AG09319 (cell line): Measurements from ENCODE around the gene DEAF1.
"Not testable (repeated sequence)": the region's sequence is repeated elsewhere in the genome, so short reads cannot be mapped to it uniquely, and the experiment has no call there.

Source experiments
- DNase-seq: peaks from one replicate; pipeline ENCODE4 v3.0.0-alpha.2; 2010; ENCODE audit warnings: low read depth; ENCODE audit errors: extremely low read depth
- TF ChIP-seq, protein P1 (sequence below): IDR thresholded peaks from 2 replicates; pipeline ENCODE4 v1.5.1; 2011; ENCODE audit warnings: low read depth, mild to moderate bottlenecking, inconsistent platforms, low read length, moderate library complexity

The DEAF1 gene

DNA sequence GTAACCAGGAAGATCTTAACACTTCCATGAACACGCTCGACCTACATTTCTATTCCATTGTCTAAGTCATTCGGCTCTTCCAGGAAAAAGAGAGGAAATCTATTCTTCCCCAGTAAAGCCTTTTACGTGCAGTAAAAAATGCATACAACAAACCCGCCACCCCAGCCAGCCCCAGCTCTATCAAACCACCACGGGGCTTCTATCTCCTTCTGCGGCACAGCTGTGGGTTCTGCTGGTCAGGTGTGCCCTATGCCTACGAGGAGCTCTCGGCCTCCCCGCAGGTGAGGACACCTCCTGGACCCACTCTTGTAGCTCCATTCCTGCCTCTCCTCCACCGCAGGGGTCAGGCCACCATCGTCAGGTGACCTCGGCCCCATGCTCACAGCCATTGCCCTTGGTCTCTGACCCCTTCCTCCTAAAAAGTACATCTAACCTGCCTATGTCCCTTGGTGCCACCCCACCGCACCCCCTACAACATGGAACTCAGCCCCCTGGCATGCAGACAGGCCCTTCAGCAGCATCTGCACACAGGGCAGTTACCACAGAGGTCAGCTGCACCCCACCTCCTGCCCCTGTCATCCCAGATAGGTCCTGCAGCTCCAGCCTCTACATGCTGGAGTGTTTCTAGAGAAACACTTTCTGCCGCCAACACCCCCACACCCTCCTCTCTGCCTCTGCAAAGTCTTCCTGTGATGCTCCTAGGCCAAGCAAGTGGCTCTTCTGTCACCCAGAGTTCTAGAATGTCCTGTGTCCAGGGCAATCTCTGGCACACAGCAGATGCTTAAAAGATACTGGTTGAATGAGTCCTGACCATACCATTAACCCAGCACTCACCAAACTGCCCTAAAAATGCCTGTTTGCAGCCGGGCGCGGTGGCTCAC, 3.1 kb downstream of the DEAF1 start:
- TF ChIP-seq, protein P1, sequence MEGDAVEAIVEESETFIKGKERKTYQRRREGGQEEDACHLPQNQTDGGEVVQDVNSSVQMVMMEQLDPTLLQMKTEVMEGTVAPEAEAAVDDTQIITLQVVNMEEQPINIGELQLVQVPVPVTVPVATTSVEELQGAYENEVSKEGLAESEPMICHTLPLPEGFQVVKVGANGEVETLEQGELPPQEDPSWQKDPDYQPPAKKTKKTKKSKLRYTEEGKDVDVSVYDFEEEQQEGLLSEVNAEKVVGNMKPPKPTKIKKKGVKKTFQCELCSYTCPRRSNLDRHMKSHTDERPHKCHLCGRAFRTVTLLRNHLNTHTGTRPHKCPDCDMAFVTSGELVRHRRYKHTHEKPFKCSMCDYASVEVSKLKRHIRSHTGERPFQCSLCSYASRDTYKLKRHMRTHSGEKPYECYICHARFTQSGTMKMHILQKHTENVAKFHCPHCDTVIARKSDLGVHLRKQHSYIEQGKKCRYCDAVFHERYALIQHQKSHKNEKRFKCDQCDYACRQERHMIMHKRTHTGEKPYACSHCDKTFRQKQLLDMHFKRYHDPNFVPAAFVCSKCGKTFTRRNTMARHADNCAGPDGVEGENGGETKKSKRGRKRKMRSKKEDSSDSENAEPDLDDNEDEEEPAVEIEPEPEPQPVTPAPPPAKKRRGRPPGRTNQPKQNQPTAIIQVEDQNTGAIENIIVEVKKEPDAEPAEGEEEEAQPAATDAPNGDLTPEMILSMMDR: no peak
- DNase-seq: no peak

DNA sequence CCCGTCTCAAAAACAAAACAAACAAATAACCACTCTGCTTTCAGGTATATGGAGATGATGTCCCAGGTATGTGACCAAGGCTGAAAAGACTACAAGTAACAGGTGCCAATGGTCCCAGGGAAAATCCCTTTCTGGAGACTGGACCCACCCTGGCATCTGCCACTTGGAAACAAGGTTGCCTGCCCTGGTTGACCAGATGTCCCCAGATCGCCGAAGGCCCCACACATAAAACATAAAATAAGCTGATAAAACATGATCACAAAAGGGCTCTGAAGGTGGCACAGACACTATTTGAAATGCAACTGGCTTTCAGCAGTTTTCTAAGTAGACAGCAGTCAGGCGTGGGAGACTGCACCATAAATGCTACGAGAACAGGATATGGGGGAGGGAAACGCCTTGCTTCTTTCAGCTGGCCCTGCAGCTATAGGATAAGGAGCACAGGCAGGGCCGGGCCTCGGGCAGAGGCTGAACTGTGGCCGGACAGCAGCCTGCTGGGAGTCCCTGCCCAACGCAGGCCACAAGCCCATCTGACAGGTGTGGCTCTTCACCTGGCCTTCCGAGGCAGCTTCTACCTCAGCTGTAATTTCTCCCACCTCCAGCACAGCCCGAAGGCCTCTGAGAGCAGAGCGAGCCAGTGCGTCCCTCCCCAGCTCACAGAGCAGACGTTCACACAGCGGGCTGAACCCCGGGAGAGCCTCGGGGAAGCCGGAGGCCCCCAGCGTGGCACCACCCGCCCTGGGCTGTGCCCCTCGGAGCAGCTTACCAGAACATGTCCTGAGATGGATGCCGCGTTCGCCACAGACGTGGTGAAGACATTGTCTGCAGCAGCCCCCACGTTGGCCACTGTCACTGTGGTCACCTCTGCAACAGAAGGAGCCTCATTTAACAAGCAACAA, 4.0 kb downstream of the DEAF1 start:
- TF ChIP-seq, protein P1: no peak
- no peak for DNase-seq

DNA sequence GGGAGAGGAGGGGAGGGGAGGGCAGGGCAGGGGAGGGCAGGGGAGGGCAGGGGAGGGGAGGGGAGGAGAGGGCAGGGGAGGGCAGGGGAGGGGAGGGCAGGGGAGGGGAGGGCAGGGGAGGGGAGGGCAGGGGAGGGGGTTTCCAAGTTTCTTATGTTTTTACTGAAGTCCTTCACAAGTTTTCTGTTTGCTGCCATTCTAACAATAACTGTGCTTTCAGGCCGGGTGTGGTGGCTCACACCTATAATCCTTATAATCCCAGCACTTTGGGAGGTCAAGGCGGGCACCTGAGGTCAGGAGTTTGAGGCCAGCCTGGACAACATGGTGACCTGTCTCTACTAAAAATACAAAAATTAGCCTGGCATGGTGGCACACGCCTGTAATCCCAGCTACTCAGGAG, 4.8 kb downstream of the DEAF1 start:
- not testable (repeated sequence) for DNase-seq

DNA sequence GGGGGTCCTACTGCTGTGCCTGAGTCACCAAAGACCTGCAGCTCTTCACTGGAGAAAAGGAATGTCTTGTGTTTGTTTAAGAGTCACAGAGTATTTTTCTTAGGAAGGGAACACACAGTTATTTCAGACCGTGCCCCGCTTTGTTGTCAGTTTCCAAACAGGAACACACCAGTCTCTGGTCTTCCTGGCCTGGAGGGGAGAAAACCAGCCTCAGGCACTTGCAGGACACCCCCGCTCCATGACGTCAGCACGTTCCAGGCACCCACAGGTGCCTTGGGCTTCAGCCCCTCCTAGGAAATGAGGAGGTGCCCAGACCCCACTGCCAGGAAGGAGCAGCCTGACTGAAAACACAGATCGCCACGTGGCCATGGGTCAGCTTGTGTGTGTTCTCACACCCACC, 5.4 kb downstream of the DEAF1 start:
- TF ChIP-seq, protein P1: no peak
- DNase-seq: no peak

DNA sequence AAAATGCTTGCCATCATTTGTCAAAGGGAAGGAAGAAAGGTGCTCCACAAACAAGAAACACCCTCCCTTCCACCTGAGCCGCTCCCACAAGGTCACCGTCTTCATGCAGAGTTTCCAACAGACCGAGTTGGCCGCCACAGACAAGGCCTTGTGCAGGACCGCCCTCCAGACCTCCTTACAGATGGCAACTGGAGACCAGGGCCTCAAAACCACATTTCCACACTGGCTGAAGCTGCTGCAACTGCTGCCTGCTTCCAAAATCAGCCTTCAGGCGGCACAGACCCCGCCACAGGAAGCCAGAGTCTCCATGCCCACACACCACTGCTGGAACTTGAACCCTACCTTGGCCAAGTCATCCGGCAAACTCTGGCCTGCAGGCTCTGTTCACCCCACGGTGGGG, 6.3 kb downstream of the DEAF1 start:
- TF ChIP-seq, protein P1: no peak
- DNase-seq: no peak

DNA sequence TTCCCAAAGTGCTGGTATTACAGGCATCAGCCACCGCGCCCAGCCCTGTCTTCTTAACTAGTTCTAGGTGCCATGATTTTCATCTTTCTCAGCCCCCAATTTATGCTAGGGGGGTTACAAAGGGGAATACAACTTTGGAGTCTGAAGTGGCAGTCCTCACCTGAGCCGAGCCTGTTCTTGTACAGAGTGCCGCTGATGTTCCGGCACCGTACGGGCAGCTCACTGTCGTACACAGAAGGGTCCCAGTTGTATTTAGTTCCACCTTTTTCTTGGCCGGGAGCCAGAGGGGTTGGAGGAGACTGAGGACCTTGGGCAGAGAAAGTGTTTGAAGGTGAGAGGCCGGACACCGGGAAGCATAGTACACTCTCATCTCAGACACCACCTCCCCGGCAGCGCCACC, 7.3 kb downstream of the DEAF1 start:
- no peak for DNase-seq
- TF ChIP-seq, protein P1: no peak

DNA sequence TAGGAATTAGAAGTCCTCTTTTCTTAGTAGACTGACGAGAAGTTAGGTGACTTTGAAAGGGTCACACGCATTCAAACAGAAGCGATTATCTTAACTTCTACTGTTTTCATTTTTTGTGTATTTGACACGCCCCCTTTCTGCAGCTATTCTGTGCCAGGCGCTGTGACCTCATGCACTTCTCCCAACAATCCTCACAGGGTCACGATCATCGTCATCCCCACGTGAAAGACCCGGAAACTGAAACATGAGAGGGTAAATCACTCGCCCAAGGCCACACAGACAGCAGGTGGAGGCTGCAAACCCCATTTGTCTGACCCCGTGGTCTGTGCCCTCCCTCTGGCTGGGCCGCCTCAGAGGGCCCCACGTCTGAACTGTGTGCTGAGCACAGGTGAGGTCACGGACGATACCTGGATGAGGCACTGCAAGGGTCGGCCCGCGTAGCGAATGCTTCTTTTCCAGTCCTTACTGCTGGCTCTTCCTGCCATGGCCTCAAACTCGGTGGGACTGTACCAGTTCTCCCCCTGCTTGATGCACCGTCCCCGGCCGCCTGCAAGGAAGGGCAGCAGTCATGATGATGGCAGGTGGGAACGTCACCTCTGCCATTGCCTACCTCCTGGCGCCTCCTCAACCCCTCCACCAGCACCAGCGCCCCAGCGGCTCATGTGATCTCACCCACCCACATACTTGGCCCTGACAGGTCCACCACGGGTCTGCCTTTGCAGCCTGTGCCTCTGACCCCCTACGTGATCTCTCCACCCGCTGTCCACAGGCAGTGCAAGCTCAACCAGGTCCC, 8.4 kb downstream of the DEAF1 start:
- TF ChIP-seq, protein P1: no peak
- no peak for DNase-seq
